Common myeloid progenitor, CD34-positive (primary cell): ENCODE results near the gene PRRG3.

Source experiments
- CTCF ChIA-PET: fragments of 350-600 bp; sonication (Branson Sonifier 250); formaldehyde crosslinking; loops from one replicate; lab custom pipeline; 2021; ENCODE audit warnings: antibody characterized with exemption; lab: Charles Lee
- POLR2A ChIA-PET: fragments of 350-600 bp; sonication (Branson Sonifier 250); formaldehyde crosslinking; loops from one replicate; lab custom pipeline; 2021; ENCODE audit warnings: antibody characterized with exemption; lab: Charles Lee
- DNase-seq, 3 donors: peaks; one replicate each; pipeline versions ENCODE4 v3.0.0 to v3.0.0-alpha.2; 2013
- H3K27ac ChIP-seq, 2 experiments: 1 replicate in 1 of 2; 2 replicates in 1 of 2; pipeline ENCODE4 v1.7.0; 2013; ENCODE audit warnings: inconsistent platforms in 2 of 2, low read length in 2 of 2, mild to moderate bottlenecking in 2 of 2, low read depth in 1 of 2, moderate library complexity in 1 of 2; ENCODE audit not compliant: severe bottlenecking in 2 of 2, insufficient read depth in 1 of 2, poor library complexity in 1 of 2
- H3K27me3 ChIP-seq, 5 experiments: replicated peaks in 2 of 5; 1 replicate in 3 of 5; 2 replicates in 2 of 5; pipeline versions ENCODE4 v1.6.1 to v1.7.0; 2013; ENCODE audit warnings: low read length in 4 of 5, mild to moderate bottlenecking in 2 of 5, moderate library complexity in 2 of 5, inconsistent platforms in 1 of 5; ENCODE audit not compliant: insufficient read depth in 5 of 5, control insufficient read depth in 4 of 5
- H3K36me3 ChIP-seq, 4 experiments: 1 replicate in 2 of 4; 2 replicates in 2 of 4; pipeline versions ENCODE4 v1.6.1 to v1.7.0; 2013; ENCODE audit warnings: low read length in 3 of 4, control low read depth in 1 of 4, mild to moderate bottlenecking in 1 of 4; ENCODE audit not compliant: control insufficient read depth in 4 of 4, insufficient read depth in 4 of 4
- H3K4me1 ChIP-seq, 4 experiments: 1 replicate in 3 of 4; 2 replicates in 1 of 4; pipeline versions ENCODE4 v1.6.1 to v1.7.1; 2013; ENCODE audit warnings: low read length in 3 of 4, mild to moderate bottlenecking in 3 of 4, control low read depth in 1 of 4, inconsistent platforms in 1 of 4, moderate library complexity in 1 of 4; ENCODE audit not compliant: control insufficient read depth in 4 of 4, insufficient read depth in 4 of 4; ENCODE audit errors: control extremely low read depth in 1 of 4
- H3K4me3 ChIP-seq, 7 experiments: 1 replicate in 4 of 7; 2 replicates in 3 of 7; pipeline versions ENCODE4 v1.5.1 to v1.7.0; 2013; ENCODE audit warnings: mild to moderate bottlenecking in 7 of 7, low read length in 6 of 7, moderate library complexity in 6 of 7, inconsistent platforms in 2 of 7, low read depth in 2 of 7, control low read depth in 1 of 7; ENCODE audit not compliant: insufficient read depth in 4 of 7, control insufficient read depth in 1 of 7; ENCODE audit errors: extremely low read depth in 1 of 7
- H3K9me3 ChIP-seq, 5 experiments: 1 replicate in 4 of 5; 2 replicates in 1 of 5; pipeline versions ENCODE4 v1.6.1 to v1.7.1; 2013; ENCODE audit warnings: low read length in 4 of 5, mild to moderate bottlenecking in 2 of 5, inconsistent platforms in 1 of 5, low read depth in 1 of 5, moderate library complexity in 1 of 5; ENCODE audit not compliant: control insufficient read depth in 4 of 5, insufficient read depth in 2 of 5; ENCODE audit errors: control extremely low read depth in 1 of 5
- WGBS: methylation state at CpG from one replicate; pipeline ENCODE4 v1.1.5; 2013; ENCODE audit not compliant: insufficient coverage; 5-methylcytosine and 5-hydroxymethylcytosine counted together

Gene PRRG3

GRCh38 chrX:151753313-151754046 is 58.2 kb downstream of the PRRG3 start:
- no peak overlapping the region for H3K27ac ChIP-seq
- H3K36me3 ChIP-seq: no peaks in the 10 kb centered on the region
- H3K4me1 ChIP-seq: no peaks in the 10 kb centered on the region
- 12% methylated on average over 19 of the region's 22 CpGs for WGBS
- no peaks in the 10 kb centered on the region for H3K9me3 ChIP-seq
- peaks cover 0 to 42% (median 0%) of the 10 kb centered on the region in 5 experiments for H3K27me3 ChIP-seq
- peak; percentile 11 to 41 (median 32) for DNase-seq
- CTCF ChIA-PET: interaction anchor here (0.6 to 1.5 kb wide), 7 partner anchors 9 to 1165 kb away, joined by 3 to 7 read pairs (median 3); no protein-coding TSS in a partner anchor
- H3K4me3 ChIP-seq: no peak overlapping the region
- POLR2A ChIA-PET: no interaction called here

DNA sequence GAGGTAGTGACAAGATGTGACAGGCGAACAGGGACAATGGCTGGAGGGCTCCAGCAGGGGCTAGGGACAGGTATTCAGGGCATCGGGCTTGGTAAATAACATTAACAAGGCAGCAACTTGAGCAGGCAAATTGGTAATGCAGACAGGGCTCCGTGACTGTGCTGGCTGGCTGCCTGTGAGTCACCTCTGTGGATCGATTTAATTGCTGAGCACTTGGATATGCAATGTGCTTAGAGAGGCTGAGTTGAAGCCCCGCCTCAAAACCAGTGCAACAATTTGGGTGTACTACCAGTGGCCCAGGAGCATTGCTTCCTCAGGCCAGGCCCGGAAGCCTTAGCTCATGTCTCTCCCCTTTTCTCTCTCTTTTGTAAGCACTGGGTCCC is 58.8 kb downstream of the PRRG3 start:
- DNase-seq: no peak
- Histone ChIP-seq H3K27me3 (peaks cover 0 to 41% (median 0%) of the 10 kb centered on the region in 5 experiments), H3K9me3 (no peaks in the 10 kb centered on the region), H3K27ac (no peak overlapping the region), H3K36me3 (no peaks in the 10 kb centered on the region), H3K4me1 (no peaks in the 10 kb centered on the region), H3K4me3 (no peak overlapping the region)
- WGBS: 72% methylated on average over 3 of the region's 6 CpGs
- ChIA-PET POLR2A (no interaction called here), CTCF (interaction anchor here (0.9 to 1.5 kb wide), 3 partner anchors 15 to 1164 kb away, joined by 3 to 7 read pairs (median 3); no protein-coding TSS in a partner anchor)

GRCh38 chrX:151754641-151755215 is 59.5 kb downstream of the PRRG3 start:
- ChIA-PET POLR2A (no interaction called here), CTCF (interaction anchor here (0.6 kb wide), 1 partner anchor 980 kb away, joined by 3 read pairs; no protein-coding TSS in a partner anchor)
- Histone ChIP-seq H3K4me1 (no peaks in the 10 kb centered on the region), H3K27me3 (peaks cover 0 to 34% (median 0%) of the 10 kb centered on the region in 5 experiments), H3K36me3 (no peaks in the 10 kb centered on the region), H3K9me3 (no peaks in the 10 kb centered on the region), H3K4me3 (no peak overlapping the region), H3K27ac (no peak overlapping the region)
- DNase-seq: no peak
- WGBS: 62% methylated on average over 7 of the region's 11 CpGs
